PC-9 (cell line): Measurements from ENCODE around the gene SNCAIP.

ENCODE experiments used
- EZH2 ChIP-seq: fragments of 200-600 bp; sonication (generic); IDR thresholded peaks from 2 replicates; pipeline ENCODE4 v1.8.0; 2017; ENCODE audit warnings: antibody characterized with exemption, low read depth
- TF ChIP-seq, protein P1 (sequence below): fragments of 200-600 bp; sonication (generic); conservative IDR thresholded peaks from 2 replicates; pipeline ENCODE4 v1.6.1; 2017; ENCODE audit warnings: mixed run types, antibody characterized with exemption, mild to moderate bottlenecking, moderate library complexity

GRCh38 chr5:122434205-122434970 is 122.4 kb downstream of the SNCAIP start:
- TF ChIP-seq, protein P1, sequence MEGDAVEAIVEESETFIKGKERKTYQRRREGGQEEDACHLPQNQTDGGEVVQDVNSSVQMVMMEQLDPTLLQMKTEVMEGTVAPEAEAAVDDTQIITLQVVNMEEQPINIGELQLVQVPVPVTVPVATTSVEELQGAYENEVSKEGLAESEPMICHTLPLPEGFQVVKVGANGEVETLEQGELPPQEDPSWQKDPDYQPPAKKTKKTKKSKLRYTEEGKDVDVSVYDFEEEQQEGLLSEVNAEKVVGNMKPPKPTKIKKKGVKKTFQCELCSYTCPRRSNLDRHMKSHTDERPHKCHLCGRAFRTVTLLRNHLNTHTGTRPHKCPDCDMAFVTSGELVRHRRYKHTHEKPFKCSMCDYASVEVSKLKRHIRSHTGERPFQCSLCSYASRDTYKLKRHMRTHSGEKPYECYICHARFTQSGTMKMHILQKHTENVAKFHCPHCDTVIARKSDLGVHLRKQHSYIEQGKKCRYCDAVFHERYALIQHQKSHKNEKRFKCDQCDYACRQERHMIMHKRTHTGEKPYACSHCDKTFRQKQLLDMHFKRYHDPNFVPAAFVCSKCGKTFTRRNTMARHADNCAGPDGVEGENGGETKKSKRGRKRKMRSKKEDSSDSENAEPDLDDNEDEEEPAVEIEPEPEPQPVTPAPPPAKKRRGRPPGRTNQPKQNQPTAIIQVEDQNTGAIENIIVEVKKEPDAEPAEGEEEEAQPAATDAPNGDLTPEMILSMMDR = no peak
- TF ChIP-seq EZH2 = no peak
